ENCODE measurements around the gene ARHGAP26. TPM values are rescaled to one million over a fixed set of nuclear protein-coding genes. Genes with fewer than 3 reads are reported as not detected.
"Not testable (repeated sequence)": the region's sequence is repeated elsewhere in the genome, so short reads cannot be mapped to it uniquely, and the experiment has no call there.

Gene ARHGAP26
- total and polyA plus RNA-seq, 2 experiments from 2014 or later, result 9.5 to 16.8 TPM

DNA sequence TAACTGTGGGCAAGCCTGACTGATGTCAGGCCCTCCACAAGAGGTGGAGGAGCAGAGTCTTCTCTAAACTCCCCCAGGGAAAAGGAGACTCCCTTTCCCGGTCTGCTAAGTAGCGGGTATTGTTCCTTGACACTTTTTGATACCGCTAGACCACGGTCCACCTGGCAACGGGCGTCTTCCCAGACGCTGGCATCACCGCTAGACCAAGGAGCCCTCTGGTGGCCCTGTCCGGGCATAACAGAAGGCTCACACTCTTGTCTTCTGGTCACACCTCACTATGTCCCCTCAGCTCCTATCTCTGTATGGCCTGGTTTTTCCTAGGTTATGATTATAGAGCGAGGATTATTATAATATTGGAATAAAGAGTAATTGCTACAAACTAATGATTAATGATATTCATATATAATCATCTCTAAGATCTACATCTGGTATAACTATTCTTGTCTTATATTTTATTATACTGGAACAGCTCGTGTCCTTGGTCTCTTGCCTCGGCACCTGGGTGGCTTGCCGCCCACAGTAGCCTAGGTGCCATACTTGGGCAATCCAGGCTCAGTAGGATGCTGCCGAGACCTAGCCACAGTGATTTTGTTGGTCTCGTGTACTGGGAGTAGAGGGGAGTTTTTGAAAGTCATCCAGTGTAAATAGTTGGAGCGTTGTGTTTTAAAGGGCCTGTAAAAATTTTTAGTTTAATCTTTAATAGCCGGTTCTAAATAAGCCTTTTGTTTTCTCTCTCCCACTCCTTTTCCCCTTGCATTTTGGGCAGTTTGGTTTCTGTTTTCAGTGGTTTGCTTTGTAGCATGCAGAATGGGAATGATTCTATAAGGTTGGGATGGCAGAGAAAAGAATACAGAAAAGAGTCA, 195.3 kb downstream of the ARHGAP26 start:
- H3K9me3 Mint-ChIP-seq; H3K27ac ChIP-seq (ENCODE audit: low read depth); H4K20me1 ChIP-seq (replicated peaks; ENCODE audit: insufficient read depth); H3K4me2 ChIP-seq; H3K4me3 Mint-ChIP-seq; H3K9me2 ChIP-seq (ENCODE audit: insufficient read depth); H3K4me1 Mint-ChIP-seq; DNase-seq (ENCODE audit: low spot score); H3K27me3 ChIP-seq (ENCODE audit: insufficient read depth); H3K36me3 Mint-ChIP-seq (ENCODE audit: low read depth); H3K4me1 ChIP-seq (ENCODE audit: insufficient read depth); H3F3A ChIP-seq (replicated peaks; ENCODE audit: low read depth); H2AFZ ChIP-seq; H3K4me3 ChIP-seq; H3K27me3 Mint-ChIP-seq (ENCODE audit: insufficient read depth, low read depth, poor library complexity); H3K27ac Mint-ChIP-seq; H3K36me3 ChIP-seq (ENCODE audit: insufficient read depth); H3K79me2 ChIP-seq (replicated peaks; ENCODE audit: insufficient read depth); ATAC-seq: not testable (repeated sequence)
- TF ChIP-seq, protein P1, sequence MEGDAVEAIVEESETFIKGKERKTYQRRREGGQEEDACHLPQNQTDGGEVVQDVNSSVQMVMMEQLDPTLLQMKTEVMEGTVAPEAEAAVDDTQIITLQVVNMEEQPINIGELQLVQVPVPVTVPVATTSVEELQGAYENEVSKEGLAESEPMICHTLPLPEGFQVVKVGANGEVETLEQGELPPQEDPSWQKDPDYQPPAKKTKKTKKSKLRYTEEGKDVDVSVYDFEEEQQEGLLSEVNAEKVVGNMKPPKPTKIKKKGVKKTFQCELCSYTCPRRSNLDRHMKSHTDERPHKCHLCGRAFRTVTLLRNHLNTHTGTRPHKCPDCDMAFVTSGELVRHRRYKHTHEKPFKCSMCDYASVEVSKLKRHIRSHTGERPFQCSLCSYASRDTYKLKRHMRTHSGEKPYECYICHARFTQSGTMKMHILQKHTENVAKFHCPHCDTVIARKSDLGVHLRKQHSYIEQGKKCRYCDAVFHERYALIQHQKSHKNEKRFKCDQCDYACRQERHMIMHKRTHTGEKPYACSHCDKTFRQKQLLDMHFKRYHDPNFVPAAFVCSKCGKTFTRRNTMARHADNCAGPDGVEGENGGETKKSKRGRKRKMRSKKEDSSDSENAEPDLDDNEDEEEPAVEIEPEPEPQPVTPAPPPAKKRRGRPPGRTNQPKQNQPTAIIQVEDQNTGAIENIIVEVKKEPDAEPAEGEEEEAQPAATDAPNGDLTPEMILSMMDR (conservative IDR thresholded peaks at IDR 0.05; ENCODE audit: low read depth in 2 of 2), result peak; percentile 43 to 59

- Histone ChIP-seq H3K36me3 (ENCODE audit: insufficient read depth) (no peaks in the 10 kb centered on the region), H3K27ac (ENCODE audit: low read depth) (no peak overlapping the region), H4K20me1 (replicated peaks; ENCODE audit: insufficient read depth) (no peaks in the 10 kb centered on the region), H3K4me2 (no peak overlapping the region), H2AFZ (no peak overlapping the region), H3F3A (replicated peaks; ENCODE audit: low read depth) (no peaks in the 10 kb centered on the region), H3K27me3 (ENCODE audit: insufficient read depth) (no peaks in the 10 kb centered on the region), H3K9me2 (ENCODE audit: insufficient read depth) (0 out of 2 replicates have a peak, but pooled peaks cover 3% of the 10 kb centered on the region), H3K79me2 (replicated peaks; ENCODE audit: insufficient read depth) (no peaks in the 10 kb centered on the region), H3K4me1 (ENCODE audit: insufficient read depth) (no peaks in the 10 kb centered on the region), H3K4me3 (no peak overlapping the region)
- ATAC-seq, result no peak
- no peak overlapping the region for H3K4me3 Mint-ChIP-seq
- H3K27me3 Mint-ChIP-seq (ENCODE audit: insufficient read depth, low read depth, poor library complexity), result no peaks in the 10 kb centered on the region
- peaks cover 2% of the 10 kb centered on the region; the same call in 1 of the 3 replicates for H3K9me3 Mint-ChIP-seq
- no peaks in the 10 kb centered on the region for H3K36me3 Mint-ChIP-seq (ENCODE audit: low read depth)
- DNase-seq (ENCODE audit: low spot score), result no peak
- no peaks in the 10 kb centered on the region for H3K4me1 Mint-ChIP-seq
- TF ChIP-seq CREB1 (CRISPR knock-in tag; IDR thresholded peaks at IDR 0.05; ENCODE audit: low read depth) (no peak), ZNF462 (CRISPR knock-in tag; IDR thresholded peaks at IDR 0.05) (no peak), JUNB (IDR thresholded peaks at IDR 0.05; ENCODE audit: unreplicated experiment) (no peak)
- H3K27ac Mint-ChIP-seq, result no peak overlapping the region
Measured at GRCh38 chr5:142966121-142966420, 195.9 kb downstream of the ARHGAP26 start.

Data from GM23338 (cell line).